GM18499 (cell line): ENCODE data around the gene PPP4R2.

Experiments
- ATAC-seq: cut with Tn5 transposase; IDR thresholded peaks from one replicate; pipeline ENCODE4 v1.9.1; 2021; ENCODE audit warnings: moderate number of reproducible peaks; ENCODE audit not compliant: insufficient read depth, unreplicated experiment

The PPP4R2 gene

DNA sequence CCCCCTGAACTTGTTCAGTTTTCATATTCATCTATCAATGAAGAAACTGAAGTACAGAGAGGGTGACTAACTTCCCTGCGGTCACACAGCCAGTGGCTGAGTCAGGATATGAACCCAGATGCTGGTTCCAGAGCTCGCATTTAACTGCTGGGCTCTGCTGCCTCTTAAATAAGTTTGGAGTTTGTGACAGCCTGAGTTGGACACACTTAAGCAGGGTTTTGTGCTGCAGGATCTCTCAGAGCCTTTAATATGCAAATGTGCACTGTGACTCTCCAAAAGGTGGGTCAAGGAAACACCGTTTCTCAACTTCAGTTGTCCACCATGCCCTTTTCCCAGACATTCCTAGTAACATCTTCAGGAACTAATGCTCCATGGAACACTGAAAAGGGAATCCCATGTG lies 110.6 kb downstream of the PPP4R2 start:
- ATAC-seq = no peak

DNA sequence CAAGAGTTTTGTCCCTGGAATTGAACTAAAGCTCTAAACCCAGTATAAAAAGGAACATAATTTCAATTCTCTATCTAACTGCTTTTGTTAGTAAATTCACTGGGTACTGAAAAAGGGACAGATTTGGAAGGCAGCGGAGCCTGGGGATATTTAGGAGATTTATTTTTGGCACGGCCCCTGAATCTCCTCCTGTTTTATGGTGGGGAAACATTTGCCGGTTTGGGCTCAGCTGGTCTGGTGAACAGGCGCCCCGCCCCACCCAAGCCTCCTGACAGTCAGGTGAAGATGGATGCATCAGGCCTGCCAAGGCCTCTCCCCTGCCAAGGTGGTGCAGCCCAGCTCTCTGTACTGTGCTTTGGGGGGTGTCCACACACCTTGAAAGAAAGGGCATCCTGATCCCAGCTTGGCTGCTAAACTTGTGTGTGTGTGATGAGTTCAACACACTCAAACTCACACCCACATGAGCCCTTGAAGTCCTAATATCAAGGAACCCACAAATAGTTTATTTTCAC lies 111.1 kb downstream of the PPP4R2 start:
- no peak for ATAC-seq

DNA sequence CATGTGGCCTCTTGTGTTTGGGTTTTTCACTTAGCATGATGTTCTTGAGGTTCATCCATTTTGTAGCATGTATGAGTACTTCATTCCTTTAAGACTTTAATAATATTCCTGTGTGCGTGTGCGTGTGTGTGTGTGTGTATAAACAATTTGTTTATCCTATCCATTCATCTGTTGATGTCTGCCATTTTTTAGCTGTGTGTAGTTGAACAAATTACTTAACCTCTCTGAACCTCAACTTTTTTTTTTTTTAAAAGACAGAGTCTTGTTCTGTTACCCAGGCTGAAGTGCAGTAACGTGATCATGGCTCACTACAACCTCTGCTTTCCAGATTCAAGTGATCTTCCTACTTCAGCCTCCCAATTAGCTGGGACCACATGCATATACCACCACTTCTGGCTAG lies 112.1 kb downstream of the PPP4R2 start:
- ATAC-seq = no peak

DNA sequence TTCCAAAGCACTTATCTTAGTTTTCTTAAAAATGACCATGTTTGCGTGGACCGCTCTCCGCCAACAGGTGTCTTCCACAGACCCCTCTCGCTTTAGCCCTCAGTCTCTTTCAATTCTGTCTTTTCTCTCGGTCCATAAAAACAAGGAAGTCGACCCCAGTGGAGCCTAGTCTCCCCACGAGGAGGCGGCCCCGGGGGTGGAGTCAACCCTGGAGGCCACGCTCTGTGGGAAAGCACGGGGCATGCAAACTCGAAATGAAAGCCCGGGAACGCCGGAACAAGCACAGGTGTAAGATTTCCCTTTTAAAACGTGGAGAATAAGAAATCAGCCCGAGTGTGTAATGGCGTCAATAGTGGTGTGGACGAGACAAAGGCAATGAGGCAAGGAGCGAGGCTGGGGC lies 113.9 kb downstream of the PPP4R2 start:
- no peak for ATAC-seq

DNA sequence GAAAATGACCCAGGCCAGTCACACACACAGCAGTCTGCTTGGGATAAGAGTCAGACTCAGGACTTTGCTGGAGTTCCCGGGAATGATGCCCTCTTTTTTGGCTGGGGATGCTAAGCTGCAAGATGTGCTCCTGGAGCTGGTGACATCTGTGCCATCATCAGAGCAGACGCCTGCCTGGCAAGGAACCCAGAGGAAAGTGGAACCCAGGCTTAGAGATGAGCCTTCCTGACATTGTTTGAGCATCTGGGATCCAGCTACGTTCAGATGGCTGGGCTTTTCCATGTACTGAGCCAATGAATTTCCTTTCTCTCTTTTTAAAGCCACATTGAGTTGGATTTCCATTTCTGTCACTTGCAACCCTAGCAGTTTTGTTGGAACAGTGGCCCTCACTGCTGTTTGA lies 118.1 kb downstream of the PPP4R2 start:
- no peak for ATAC-seq

DNA sequence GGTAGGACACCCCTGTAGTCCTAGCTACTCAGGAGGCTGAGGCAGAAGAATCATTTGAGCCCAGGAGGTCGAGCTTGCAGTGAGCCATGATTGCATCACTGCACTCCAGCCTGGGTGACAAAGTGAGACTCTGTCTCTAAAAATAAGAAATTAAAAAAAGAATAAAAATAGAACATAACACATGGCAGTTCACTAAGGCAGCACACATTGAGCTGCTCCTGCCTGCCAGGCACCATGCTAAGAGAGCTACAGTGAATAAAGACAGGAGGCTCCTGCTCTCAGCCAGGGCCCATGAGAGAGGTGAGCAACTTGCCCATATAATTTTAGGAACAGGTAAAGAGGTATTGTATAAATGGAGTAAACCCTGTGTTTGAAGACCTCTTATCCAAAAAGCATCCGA lies 119.2 kb downstream of the PPP4R2 start:
- ATAC-seq = no peak
